Measurements from ENCODE around the gene CALN1. TPM values are rescaled to one million over a fixed set of nuclear protein-coding genes. Genes with fewer than 3 reads are reported as not detected.
"Not testable (repeated sequence)": the region's sequence is repeated elsewhere in the genome, so short reads cannot be mapped to it uniquely, and the experiment has no call there.

Gene CALN1
- polyA plus RNA-seq, 1 experiment = not detected

DNA sequence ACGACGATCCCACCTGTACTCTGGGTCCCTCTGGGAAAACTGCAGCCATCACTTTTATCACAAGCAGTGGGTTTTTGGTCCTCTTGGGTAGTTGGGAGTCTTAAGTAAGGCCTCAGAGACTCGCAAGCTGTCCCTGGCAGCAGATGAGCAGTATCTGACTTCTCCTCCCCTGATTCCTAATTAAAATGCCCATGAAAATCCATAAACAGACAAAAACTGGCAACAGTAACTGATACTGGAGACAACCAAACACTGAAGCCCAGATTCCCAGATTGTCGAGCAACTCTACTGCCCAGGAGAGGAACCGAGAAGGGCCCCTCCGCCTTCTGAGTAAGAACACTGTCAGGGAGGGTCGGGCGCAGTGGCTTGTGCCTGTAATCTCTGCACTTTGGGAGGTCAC is 333.8 kb downstream of the CALN1 start:
- POLR2A ChIA-PET = no interaction called here
- no peak for DNase-seq (ENCODE audit: low read depth, low spot score)
- H3K27me3 ChIP-seq (ENCODE audit: control insufficient read depth, insufficient read depth, low read length) = no peaks in the 10 kb centered on the region
- CTCF ChIA-PET = no interaction called here
- H3K9me3 ChIP-seq (ENCODE audit: control insufficient read depth, insufficient read depth, low read length) = peaks cover 51% of the 10 kb centered on the region
- H3K4me3 ChIP-seq (ENCODE audit: low read depth, low read length) = no peak overlapping the region
- no peak overlapping the region for H3K27ac ChIP-seq (ENCODE audit: low read depth, low read length)
- TF ChIP-seq, protein P1, sequence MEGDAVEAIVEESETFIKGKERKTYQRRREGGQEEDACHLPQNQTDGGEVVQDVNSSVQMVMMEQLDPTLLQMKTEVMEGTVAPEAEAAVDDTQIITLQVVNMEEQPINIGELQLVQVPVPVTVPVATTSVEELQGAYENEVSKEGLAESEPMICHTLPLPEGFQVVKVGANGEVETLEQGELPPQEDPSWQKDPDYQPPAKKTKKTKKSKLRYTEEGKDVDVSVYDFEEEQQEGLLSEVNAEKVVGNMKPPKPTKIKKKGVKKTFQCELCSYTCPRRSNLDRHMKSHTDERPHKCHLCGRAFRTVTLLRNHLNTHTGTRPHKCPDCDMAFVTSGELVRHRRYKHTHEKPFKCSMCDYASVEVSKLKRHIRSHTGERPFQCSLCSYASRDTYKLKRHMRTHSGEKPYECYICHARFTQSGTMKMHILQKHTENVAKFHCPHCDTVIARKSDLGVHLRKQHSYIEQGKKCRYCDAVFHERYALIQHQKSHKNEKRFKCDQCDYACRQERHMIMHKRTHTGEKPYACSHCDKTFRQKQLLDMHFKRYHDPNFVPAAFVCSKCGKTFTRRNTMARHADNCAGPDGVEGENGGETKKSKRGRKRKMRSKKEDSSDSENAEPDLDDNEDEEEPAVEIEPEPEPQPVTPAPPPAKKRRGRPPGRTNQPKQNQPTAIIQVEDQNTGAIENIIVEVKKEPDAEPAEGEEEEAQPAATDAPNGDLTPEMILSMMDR (IDR thresholded peaks at IDR 0.05; ENCODE audit: low read depth, low read length) = no peak

DNA sequence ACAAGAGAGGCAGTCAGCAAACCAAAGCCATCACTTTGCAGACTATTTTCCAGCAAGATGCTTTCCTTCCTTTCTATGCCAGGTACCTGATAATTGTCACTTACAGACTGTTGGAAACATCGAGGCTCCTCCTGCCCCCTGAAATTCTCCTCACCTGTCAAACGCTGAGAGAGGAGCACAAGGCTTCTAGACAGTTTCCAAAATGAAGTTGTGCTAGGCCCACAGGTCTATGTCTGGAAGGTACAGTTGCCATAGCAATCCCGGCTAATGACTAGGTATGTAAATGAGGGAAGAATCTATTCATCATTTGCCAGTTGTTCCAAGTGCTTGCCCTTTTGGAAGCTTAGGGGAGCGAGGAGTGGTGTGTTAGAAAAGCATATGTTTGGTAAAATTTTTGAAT is 334.4 kb downstream of the CALN1 start:
- Histone ChIP-seq H3K4me3 (ENCODE audit: low read depth, low read length) (no peak overlapping the region), H3K27ac (ENCODE audit: low read depth, low read length) (no peak overlapping the region), H3K9me3 (ENCODE audit: control insufficient read depth, insufficient read depth, low read length) (peaks cover 49% of the 10 kb centered on the region), H3K27me3 (ENCODE audit: control insufficient read depth, insufficient read depth, low read length) (no peaks in the 10 kb centered on the region)
- DNase-seq (ENCODE audit: low read depth, low spot score) = no peak
- TF ChIP-seq, protein P1 (IDR thresholded peaks at IDR 0.05; ENCODE audit: low read depth, low read length) = no peak
- POLR2A ChIA-PET = no interaction called here
- CTCF ChIA-PET = no interaction called here

DNA sequence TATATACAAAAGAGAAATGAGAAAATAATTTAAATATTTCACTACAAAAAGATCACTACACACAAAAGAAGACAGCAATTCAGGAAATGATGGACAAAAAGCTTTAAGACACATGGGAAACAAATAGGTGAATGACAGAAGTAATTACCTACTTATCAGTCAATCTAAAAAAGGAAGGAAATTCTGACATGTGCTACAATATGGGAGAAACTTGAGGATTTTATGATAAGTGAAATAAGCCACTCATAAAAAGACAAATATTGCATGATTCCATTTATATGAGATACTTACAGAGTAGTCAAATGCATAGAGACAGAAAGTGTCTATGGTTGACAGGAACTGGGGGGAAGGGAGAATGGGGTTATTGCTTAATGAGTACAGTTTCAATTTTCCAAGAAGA is 339.2 kb downstream of the CALN1 start:
- no peak for DNase-seq (ENCODE audit: low read depth, low spot score)
- peaks cover 33% of the 10 kb centered on the region for H3K9me3 ChIP-seq (ENCODE audit: control insufficient read depth, insufficient read depth, low read length)
- POLR2A ChIA-PET = no interaction called here
- H3K4me3 ChIP-seq (ENCODE audit: low read depth, low read length) = no peak overlapping the region
- CTCF ChIA-PET = no interaction called here
- H3K27me3 ChIP-seq (ENCODE audit: control insufficient read depth, insufficient read depth, low read length) = no peaks in the 10 kb centered on the region
- H3K27ac ChIP-seq (ENCODE audit: low read depth, low read length) = no peak overlapping the region
- TF ChIP-seq, protein P1 (IDR thresholded peaks at IDR 0.05; ENCODE audit: low read depth, low read length) = no peak

DNA sequence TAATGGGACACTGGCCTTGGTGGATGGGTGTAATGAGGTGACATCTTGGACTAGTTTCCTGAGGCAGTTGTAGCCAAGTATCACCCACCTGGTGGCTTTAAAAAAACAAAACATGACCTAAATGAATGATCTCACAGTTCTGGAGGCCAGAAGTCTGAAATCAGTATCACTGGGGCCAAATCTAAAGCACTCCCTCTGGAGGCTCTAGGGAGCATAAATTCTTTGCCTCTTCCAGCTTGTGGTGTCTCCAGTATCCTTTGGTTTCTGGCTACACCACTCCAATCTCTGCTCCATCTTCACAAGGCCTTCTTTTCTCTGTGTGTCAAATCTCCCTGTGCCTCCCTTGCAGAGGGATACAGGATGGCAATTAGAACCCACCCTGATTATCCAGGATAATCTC is 342.9 kb downstream of the CALN1 start:
- POLR2A ChIA-PET = no interaction called here
- CTCF ChIA-PET = no interaction called here
- TF ChIP-seq, protein P1 (IDR thresholded peaks at IDR 0.05; ENCODE audit: low read depth, low read length) = no peak

DNA sequence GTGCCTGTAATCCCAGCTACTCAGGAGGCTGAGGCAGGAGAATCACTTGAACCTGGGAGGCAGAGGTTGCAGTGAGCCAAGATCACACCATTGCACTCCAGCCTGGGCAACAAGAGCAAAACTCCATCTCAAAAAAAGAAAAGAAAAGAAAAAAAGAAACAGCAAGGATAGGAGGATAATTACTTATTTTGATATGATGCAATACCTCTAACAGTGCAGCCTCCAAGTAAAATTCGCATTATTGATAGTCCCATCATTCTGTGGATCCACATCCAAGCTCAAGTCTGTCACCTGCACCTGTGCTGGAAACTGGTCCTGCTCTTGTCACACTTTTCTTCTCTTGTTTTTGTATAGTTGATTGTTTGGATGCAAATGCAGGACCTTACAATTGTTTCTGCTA is 346.4 kb downstream of the CALN1 start:
- H3K27me3 ChIP-seq (ENCODE audit: control insufficient read depth, insufficient read depth, low read length); POLR2A ChIA-PET; DNase-seq (ENCODE audit: low read depth, low spot score); H3K27ac ChIP-seq (ENCODE audit: low read depth, low read length); H3K4me3 ChIP-seq (ENCODE audit: low read depth, low read length); CTCF ChIA-PET: not testable (repeated sequence)
- peaks cover 19% of the 10 kb centered on the region for H3K9me3 ChIP-seq (ENCODE audit: control insufficient read depth, insufficient read depth, low read length)

More for the DNA sequence above, 342.9 kb downstream of the CALN1 start:
- Histone ChIP-seq H3K27ac (ENCODE audit: low read depth, low read length) (no peak overlapping the region), H3K9me3 (ENCODE audit: control insufficient read depth, insufficient read depth, low read length) (peaks cover 18% of the 10 kb centered on the region), H3K4me3 (ENCODE audit: low read depth, low read length) (no peak overlapping the region), H3K27me3 (ENCODE audit: control insufficient read depth, insufficient read depth, low read length) (no peaks in the 10 kb centered on the region)
- DNase-seq (ENCODE audit: low read depth, low spot score) = no peak

DNA sequence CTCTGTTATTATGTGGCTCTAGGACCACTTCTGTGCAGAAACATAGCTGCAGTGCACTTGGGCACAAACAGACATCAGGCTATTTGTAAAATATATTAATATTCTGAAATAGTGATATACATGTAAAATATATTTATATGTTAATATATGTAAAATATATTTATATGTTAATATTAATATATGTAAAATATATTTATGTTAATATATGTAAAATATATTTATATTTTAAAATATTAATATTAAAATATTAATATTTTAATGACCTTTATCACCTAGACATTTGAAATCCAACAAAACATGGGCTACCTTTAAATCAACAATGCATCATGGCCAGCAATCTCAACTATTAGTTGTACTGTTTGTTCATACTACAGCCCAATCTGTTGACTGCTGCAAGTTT is 347.2 kb downstream of the CALN1 start:
- ChIA-PET POLR2A (no interaction called here), CTCF (no interaction called here)
- H3K27me3 ChIP-seq (ENCODE audit: control insufficient read depth, insufficient read depth, low read length) = no peaks in the 10 kb centered on the region
- TF ChIP-seq, protein P1 (IDR thresholded peaks at IDR 0.05; ENCODE audit: low read depth, low read length) = no peak
- H3K9me3 ChIP-seq (ENCODE audit: control insufficient read depth, insufficient read depth, low read length) = peaks cover 21% of the 10 kb centered on the region
- no peak for DNase-seq (ENCODE audit: low read depth, low spot score)
- no peak overlapping the region for H3K27ac ChIP-seq (ENCODE audit: low read depth, low read length)
- H3K4me3 ChIP-seq (ENCODE audit: low read depth, low read length) = no peak overlapping the region

Data from AG04450 (cell line).